Measurements from ENCODE around the gene DNAH10.

The DNAH10 gene

DNA sequence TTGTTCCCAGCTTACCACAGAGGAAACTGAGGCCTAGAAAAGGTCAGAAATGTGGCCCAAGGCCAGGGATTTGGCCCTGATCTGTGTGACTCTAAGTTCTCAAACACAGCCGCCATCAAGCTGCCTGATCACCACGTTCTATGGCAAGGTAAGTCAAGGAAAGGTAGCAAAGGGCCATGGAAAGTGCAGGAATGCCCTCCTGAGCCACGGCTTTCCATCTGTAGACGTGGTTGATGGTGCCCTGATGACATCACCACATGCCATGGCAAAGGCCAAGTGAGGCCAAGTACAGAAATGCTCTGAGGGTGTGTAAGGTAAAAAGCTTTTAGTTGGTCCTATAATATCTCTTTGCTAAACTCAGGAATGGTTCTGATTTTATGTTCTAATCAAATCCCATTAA, 99.3 kb downstream of the DNAH10 start:
- Histone ChIP-seq H3K79me1 (ENCODE audit: low read depth, low read length) (no peaks in the 10 kb centered on the region), H3K4me1 (ENCODE audit: control insufficient read depth in 2 of 2, insufficient read depth in 1 of 2, low read depth in 1 of 2, low read length in 2 of 2) (no peaks in the 10 kb centered on the region), H2BK120ac (ENCODE audit: low read depth, low read length) (no peak overlapping the region), H3K9me3 (replicated peaks in 1 of 2; ENCODE audit: control insufficient read depth in 2 of 2, insufficient read depth in 1 of 2, low read depth in 1 of 2, low read length in 2 of 2) (peaks cover 0 to 2% of the 10 kb centered on the region in 2 donors), H3K36me3 (replicated peaks in 1 of 2; ENCODE audit: control insufficient read depth in 2 of 2, insufficient read depth in 2 of 2, low read length in 2 of 2) (peaks cover 0 to 2% of the 10 kb centered on the region in 2 donors), H3K27ac (replicated peaks; ENCODE audit: low read length) (no peak overlapping the region), H4K91ac (ENCODE audit: low read depth, low read length, poor library complexity) (no peak overlapping the region), H3K4me3 (ENCODE audit: low read length in 2 of 2) (no peak overlapping the region), H3K4ac (ENCODE audit: low read length) (no peak overlapping the region), H3K18ac (ENCODE audit: low read length) (no peak overlapping the region), H2BK15ac (ENCODE audit: low read length) (no peak overlapping the region), H3K9ac (ENCODE audit: low read depth, low read length, poor library complexity) (no peak overlapping the region), H3K23ac (ENCODE audit: low read depth, low read length, poor library complexity) (peak overlapping the region; percentile 66), H4K8ac (ENCODE audit: low read depth, low read length) (no peak overlapping the region), H2BK5ac (ENCODE audit: low read length) (no peak overlapping the region), H3K27me3 (ENCODE audit: control insufficient read depth in 3 of 3, insufficient read depth in 3 of 3, low read depth in 1 of 3, low read length in 3 of 3) (peaks cover 0 to 6% (median 2%) of the 10 kb centered on the region in 3 experiments), H3K4me2 (ENCODE audit: insufficient read depth, low read length, poor library complexity, severe bottlenecking) (no peak overlapping the region), H2BK12ac (ENCODE audit: low read length) (no peak overlapping the region), H2AK5ac (ENCODE audit: low read depth, low read length) (no peak overlapping the region), H2AFZ (ENCODE audit: low read length) (no peak overlapping the region), H3K14ac (ENCODE audit: low read length) (no peak overlapping the region)
- no CpG with 5 or more reads among the region's 4 CpGs for WGBS, 2 donors (ENCODE audit: extremely low coverage in 2 of 2, insufficient read length in 2 of 2, insufficient replicate concordance in 1 of 2)
- no peak for DNase-seq (ENCODE audit: low spot score)

DNA sequence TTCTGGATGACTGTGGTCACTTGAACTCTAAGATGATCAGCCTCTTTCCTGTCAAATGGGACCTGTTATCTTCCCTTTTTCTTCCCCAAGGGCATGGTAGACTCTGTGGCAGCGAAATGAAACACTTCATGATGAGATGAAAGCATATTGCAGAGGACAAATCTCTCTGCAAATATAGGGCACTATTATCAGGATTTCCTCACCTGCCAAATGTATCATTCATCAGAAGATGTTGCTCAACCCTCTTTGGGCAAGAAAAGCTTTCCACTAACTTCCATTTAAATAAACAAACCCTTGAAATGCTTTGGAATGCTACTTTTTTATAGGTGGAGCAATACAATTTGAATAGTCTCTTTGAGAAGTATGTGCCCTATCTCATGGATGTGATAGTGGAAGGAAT, 105.0 kb downstream of the DNAH10 start:
- Histone ChIP-seq H3K27ac (replicated peaks; ENCODE audit: low read length) (no peak overlapping the region), H3K36me3 (replicated peaks in 1 of 2; ENCODE audit: control insufficient read depth in 2 of 2, insufficient read depth in 2 of 2, low read length in 2 of 2) (no peaks in the 10 kb centered on the region), H3K14ac (ENCODE audit: low read length) (no peak overlapping the region), H4K8ac (ENCODE audit: low read depth, low read length) (no peak overlapping the region), H2BK120ac (ENCODE audit: low read depth, low read length) (no peak overlapping the region), H3K27me3 (ENCODE audit: control insufficient read depth in 3 of 3, insufficient read depth in 3 of 3, low read depth in 1 of 3, low read length in 3 of 3) (peaks cover 0 to 29% (median 0%) of the 10 kb centered on the region in 3 experiments), H2BK5ac (ENCODE audit: low read length) (no peak overlapping the region), H2BK15ac (ENCODE audit: low read length) (no peak overlapping the region), H3K9ac (ENCODE audit: low read depth, low read length, poor library complexity) (no peak overlapping the region), H3K23ac (ENCODE audit: low read depth, low read length, poor library complexity) (no peak overlapping the region), H3K4me1 (ENCODE audit: control insufficient read depth in 2 of 2, insufficient read depth in 1 of 2, low read depth in 1 of 2, low read length in 2 of 2) (no peaks in the 10 kb centered on the region), H3K79me1 (ENCODE audit: low read depth, low read length) (no peaks in the 10 kb centered on the region), H2AK5ac (ENCODE audit: low read depth, low read length) (no peak overlapping the region), H3K18ac (ENCODE audit: low read length) (no peak overlapping the region), H3K9me3 (replicated peaks in 1 of 2; ENCODE audit: control insufficient read depth in 2 of 2, insufficient read depth in 1 of 2, low read depth in 1 of 2, low read length in 2 of 2) (no peaks in the 10 kb centered on the region), H4K91ac (ENCODE audit: low read depth, low read length, poor library complexity) (no peak overlapping the region), H3K4me2 (ENCODE audit: insufficient read depth, low read length, poor library complexity, severe bottlenecking) (no peak overlapping the region), H3K4me3 (ENCODE audit: low read length in 2 of 2) (no peak overlapping the region), H2BK12ac (ENCODE audit: low read length) (no peak overlapping the region), H2AFZ (ENCODE audit: low read length) (no peak overlapping the region), H3K4ac (ENCODE audit: low read length) (no peak overlapping the region)
- no CpG with 5 or more reads among the region's 1 CpG for WGBS, 2 donors (ENCODE audit: extremely low coverage in 2 of 2, insufficient read length in 2 of 2, insufficient replicate concordance in 1 of 2)
- no peak for DNase-seq (ENCODE audit: low spot score)

GRCh38 chr12:123868791-123869190, 106.7 kb downstream of the DNAH10 start:
- Histone ChIP-seq H2BK5ac (ENCODE audit: low read length) (no peak overlapping the region), H3K9me3 (replicated peaks in 1 of 2; ENCODE audit: control insufficient read depth in 2 of 2, insufficient read depth in 1 of 2, low read depth in 1 of 2, low read length in 2 of 2) (no peaks in the 10 kb centered on the region), H4K8ac (ENCODE audit: low read depth, low read length) (no peak overlapping the region), H4K91ac (ENCODE audit: low read depth, low read length, poor library complexity) (no peak overlapping the region), H2AK5ac (ENCODE audit: low read depth, low read length) (no peak overlapping the region), H3K4ac (ENCODE audit: low read length) (no peak overlapping the region), H2BK15ac (ENCODE audit: low read length) (no peak overlapping the region), H3K9ac (ENCODE audit: low read depth, low read length, poor library complexity) (no peak overlapping the region), H2BK120ac (ENCODE audit: low read depth, low read length) (no peak overlapping the region), H3K14ac (ENCODE audit: low read length) (no peak overlapping the region), H3K4me2 (ENCODE audit: insufficient read depth, low read length, poor library complexity, severe bottlenecking) (no peak overlapping the region), H3K4me3 (ENCODE audit: low read length in 2 of 2) (peak overlapping the region in 1 of 2 donors; percentile 13), H3K23ac (ENCODE audit: low read depth, low read length, poor library complexity) (peak overlapping the region; percentile 2), H2AFZ (ENCODE audit: low read length) (no peak overlapping the region), H3K36me3 (replicated peaks in 1 of 2; ENCODE audit: control insufficient read depth in 2 of 2, insufficient read depth in 2 of 2, low read length in 2 of 2) (no peaks in the 10 kb centered on the region), H2BK12ac (ENCODE audit: low read length) (no peak overlapping the region), H3K4me1 (ENCODE audit: control insufficient read depth in 2 of 2, insufficient read depth in 1 of 2, low read depth in 1 of 2, low read length in 2 of 2) (no peaks in the 10 kb centered on the region), H3K27me3 (ENCODE audit: control insufficient read depth in 3 of 3, insufficient read depth in 3 of 3, low read depth in 1 of 3, low read length in 3 of 3) (peaks cover 0 to 29% (median 0%) of the 10 kb centered on the region in 3 experiments), H3K27ac (replicated peaks; ENCODE audit: low read length) (no peak overlapping the region), H3K18ac (ENCODE audit: low read length) (peak overlapping the region; percentile 7), H3K79me1 (ENCODE audit: low read depth, low read length) (no peaks in the 10 kb centered on the region)
- no peak for DNase-seq (ENCODE audit: low spot score)
- WGBS, 2 donors (ENCODE audit: extremely low coverage in 2 of 2, insufficient read length in 2 of 2, insufficient replicate concordance in 1 of 2): no CpG with 5 or more reads among the region's 10 CpGs

DNA sequence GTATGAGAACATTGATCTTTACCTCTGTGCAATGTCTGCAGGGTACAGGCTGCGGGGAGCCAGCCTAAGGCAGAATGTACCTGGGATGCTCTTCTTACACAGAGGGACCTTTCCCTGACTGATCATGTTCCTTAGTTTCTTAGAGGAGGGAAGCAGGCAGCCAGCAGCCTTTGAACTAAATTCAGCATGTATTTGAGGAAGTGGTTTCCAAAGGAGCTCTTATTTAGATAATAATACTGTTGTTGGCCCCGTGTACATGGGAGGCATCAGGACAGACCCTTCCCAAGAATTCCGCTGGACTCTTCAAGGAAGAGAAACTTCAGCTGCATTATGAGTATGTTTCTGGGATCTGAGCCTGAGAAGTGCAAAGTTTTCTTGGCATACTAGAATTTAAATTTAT, 111.7 kb downstream of the DNAH10 start:
- H3K27ac ChIP-seq (replicated peaks; ENCODE audit: low read length): no peak overlapping the region
- H4K91ac ChIP-seq (ENCODE audit: low read depth, low read length, poor library complexity): no peak overlapping the region
- no CpG with 5 or more reads among the region's 3 CpGs for WGBS, 2 donors (ENCODE audit: extremely low coverage in 2 of 2, insufficient read length in 2 of 2, insufficient replicate concordance in 1 of 2)
- H2BK5ac ChIP-seq (ENCODE audit: low read length): no peak overlapping the region
- H2AFZ ChIP-seq (ENCODE audit: low read length): no peak overlapping the region
- peak overlapping the region; percentile 5 for H2BK12ac ChIP-seq (ENCODE audit: low read length)
- no peak overlapping the region for H4K8ac ChIP-seq (ENCODE audit: low read depth, low read length)
- no peak overlapping the region for H2AK5ac ChIP-seq (ENCODE audit: low read depth, low read length)
- H3K4me3 ChIP-seq (ENCODE audit: low read length in 2 of 2): no peak overlapping the region
- H3K36me3 ChIP-seq (replicated peaks in 1 of 2; ENCODE audit: control insufficient read depth in 2 of 2, insufficient read depth in 2 of 2, low read length in 2 of 2): no peaks in the 10 kb centered on the region
- no peak overlapping the region for H3K23ac ChIP-seq (ENCODE audit: low read depth, low read length, poor library complexity)
- H3K14ac ChIP-seq (ENCODE audit: low read length): no peak overlapping the region
- H3K4ac ChIP-seq (ENCODE audit: low read length): no peak overlapping the region
- H3K4me2 ChIP-seq (ENCODE audit: insufficient read depth, low read length, poor library complexity, severe bottlenecking): no peak overlapping the region
- H3K4me1 ChIP-seq (ENCODE audit: control insufficient read depth in 2 of 2, insufficient read depth in 1 of 2, low read depth in 1 of 2, low read length in 2 of 2): no peaks in the 10 kb centered on the region
- no peak overlapping the region for H3K9ac ChIP-seq (ENCODE audit: low read depth, low read length, poor library complexity)
- H3K9me3 ChIP-seq (replicated peaks in 1 of 2; ENCODE audit: control insufficient read depth in 2 of 2, insufficient read depth in 1 of 2, low read depth in 1 of 2, low read length in 2 of 2): no peaks in the 10 kb centered on the region
- H3K79me1 ChIP-seq (ENCODE audit: low read depth, low read length): no peaks in the 10 kb centered on the region
- H2BK120ac ChIP-seq (ENCODE audit: low read depth, low read length): no peak overlapping the region
- no peak overlapping the region for H3K18ac ChIP-seq (ENCODE audit: low read length)
- no peak overlapping the region for H2BK15ac ChIP-seq (ENCODE audit: low read length)
- DNase-seq (ENCODE audit: low spot score): no peak
- peaks cover 0 to 26% (median 0%) of the 10 kb centered on the region in 3 experiments for H3K27me3 ChIP-seq (ENCODE audit: control insufficient read depth in 3 of 3, insufficient read depth in 3 of 3, low read depth in 1 of 3, low read length in 3 of 3)

All from neuronal stem cell (in vitro differentiated cells).